Activated CD4-positive, alpha-beta T cell treated with anti-CD3 and anti-CD28 coated beads for 24 hours (primary cell): Measurements from ENCODE around the gene CAMK2D.
"Not testable (repeated sequence)": the region's sequence is repeated elsewhere in the genome, so short reads cannot be mapped to it uniquely, and the experiment has no call there.

Experiments
- DNase-seq, 2 donors: peaks; one replicate each; pipeline ENCODE4 v3.0.0-alpha.2; 2020; ENCODE audit warnings: low read depth in 2 of 2

Gene CAMK2D

GRCh38 chr4:113761620-113762185, at the start of gene CAMK2D:
Gene CAMK2D, minus strand, starts transcription at chr4:113761738. Its CDS starts 670 bp downstream, at chr4:113761068.
- DNase-seq: peak; percentile 71 to 76

GRCh38 chr4:113810906-113811305, 49.4 kb upstream of the CAMK2D start:
- DNase-seq: no peak

- no peak for DNase-seq
These were observed 47.8 kb upstream of the CAMK2D start for GRCh38 chr4:113809311-113809710.

GRCh38 chr4:113806850-113807249, 45.3 kb upstream of the CAMK2D start:
- no peak for DNase-seq

GRCh38 chr4:113801882-113802281, 40.3 kb upstream of the CAMK2D start:
- DNase-seq: no peak

- DNase-seq: not testable (repeated sequence)
These were observed 34.8 kb upstream of the CAMK2D start for GRCh38 chr4:113796381-113796780.

GRCh38 chr4:113790478-113790877, 28.9 kb upstream of the CAMK2D start:
- no peak for DNase-seq

GRCh38 chr4:113788888-113789287, 27.4 kb upstream of the CAMK2D start:
- no peak for DNase-seq

- DNase-seq: no peak
These were observed 24.2 kb upstream of the CAMK2D start for GRCh38 chr4:113785781-113786180.

GRCh38 chr4:113784497-113785250, 23.1 kb upstream of the CAMK2D start:
- no peak for DNase-seq

- no peak for DNase-seq
These were observed 22.2 kb upstream of the CAMK2D start for GRCh38 chr4:113783701-113784100.

- no peak for DNase-seq
These were observed 21.8 kb upstream of the CAMK2D start for GRCh38 chr4:113783289-113783688.

- no peak for DNase-seq
These were observed 20.0 kb upstream of the CAMK2D start for GRCh38 chr4:113781439-113782040.

GRCh38 chr4:113776679-113777078, 15.1 kb upstream of the CAMK2D start:
- DNase-seq: no peak

- DNase-seq: no peak
These were observed 14.5 kb upstream of the CAMK2D start for GRCh38 chr4:113776016-113776415.

- no peak for DNase-seq
These were observed 12.2 kb upstream of the CAMK2D start for GRCh38 chr4:113773756-113774155.

- no peak for DNase-seq
These were observed 11.5 kb upstream of the CAMK2D start for GRCh38 chr4:113773014-113773413.

- DNase-seq: no peak
These were observed 10.8 kb upstream of the CAMK2D start for GRCh38 chr4:113772319-113772718.

GRCh38 chr4:113769744-113770143, 8.2 kb upstream of the CAMK2D start:
- no peak for DNase-seq

- no peak for DNase-seq
These were observed 7.4 kb upstream of the CAMK2D start for GRCh38 chr4:113768952-113769351.

- no peak for DNase-seq
These were observed 5.3 kb upstream of the CAMK2D start for GRCh38 chr4:113766882-113767281.

- no peak for DNase-seq
These were observed 3.3 kb upstream of the CAMK2D start for GRCh38 chr4:113764720-113765264.

GRCh38 chr4:113763923-113764322, 2.4 kb upstream of the CAMK2D start:
- DNase-seq: not testable (repeated sequence)
